ENCODE measurements around the gene PTOV1. TPM values are rescaled to one million over a fixed set of nuclear protein-coding genes. Genes with fewer than 3 reads are reported as not detected.

Gene PTOV1
- total and polyA plus RNA-seq, 12 donors = 67.8 to 220 (median 91.4) TPM

GRCh38 chr19:49807058-49807903 is 43.7 kb upstream of the PTOV1 start:
- ATAC-seq (no peak), DNase-seq (no peak)
- Histone ChIP-seq H3K9me3 (no peaks in the 10 kb centered on the region), H3K27ac (peak overlapping the region in 1 of 10 donors; percentile 56), H3K4me3 (no peak overlapping the region), H3K36me3 (peaks cover 0 to 56% (median 24%) of the 10 kb centered on the region in 9 donors), H3K27me3 (no peaks in the 10 kb centered on the region), H3K4me1 (peaks cover 10 to 38% (median 19%) of the 10 kb centered on the region in 9 donors)
- intact Hi-C loops (cut with DNase I) = loop anchor here in 5 of 10 donors (5.0 to 10.0 kb wide), 2 partner anchors 40 to 122 kb away; partner anchors contain the start of genes AP2A1 (in 4 of the 5) and ADM5 (in 1 of the 5)
- TF ChIP-seq, protein P1, sequence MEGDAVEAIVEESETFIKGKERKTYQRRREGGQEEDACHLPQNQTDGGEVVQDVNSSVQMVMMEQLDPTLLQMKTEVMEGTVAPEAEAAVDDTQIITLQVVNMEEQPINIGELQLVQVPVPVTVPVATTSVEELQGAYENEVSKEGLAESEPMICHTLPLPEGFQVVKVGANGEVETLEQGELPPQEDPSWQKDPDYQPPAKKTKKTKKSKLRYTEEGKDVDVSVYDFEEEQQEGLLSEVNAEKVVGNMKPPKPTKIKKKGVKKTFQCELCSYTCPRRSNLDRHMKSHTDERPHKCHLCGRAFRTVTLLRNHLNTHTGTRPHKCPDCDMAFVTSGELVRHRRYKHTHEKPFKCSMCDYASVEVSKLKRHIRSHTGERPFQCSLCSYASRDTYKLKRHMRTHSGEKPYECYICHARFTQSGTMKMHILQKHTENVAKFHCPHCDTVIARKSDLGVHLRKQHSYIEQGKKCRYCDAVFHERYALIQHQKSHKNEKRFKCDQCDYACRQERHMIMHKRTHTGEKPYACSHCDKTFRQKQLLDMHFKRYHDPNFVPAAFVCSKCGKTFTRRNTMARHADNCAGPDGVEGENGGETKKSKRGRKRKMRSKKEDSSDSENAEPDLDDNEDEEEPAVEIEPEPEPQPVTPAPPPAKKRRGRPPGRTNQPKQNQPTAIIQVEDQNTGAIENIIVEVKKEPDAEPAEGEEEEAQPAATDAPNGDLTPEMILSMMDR (IDR thresholded peaks at IDR 0.05) = no peak
- 84 to 87% methylated on average over 18 of the region's 18 CpGs for WGBS, 2 donors

DNA sequence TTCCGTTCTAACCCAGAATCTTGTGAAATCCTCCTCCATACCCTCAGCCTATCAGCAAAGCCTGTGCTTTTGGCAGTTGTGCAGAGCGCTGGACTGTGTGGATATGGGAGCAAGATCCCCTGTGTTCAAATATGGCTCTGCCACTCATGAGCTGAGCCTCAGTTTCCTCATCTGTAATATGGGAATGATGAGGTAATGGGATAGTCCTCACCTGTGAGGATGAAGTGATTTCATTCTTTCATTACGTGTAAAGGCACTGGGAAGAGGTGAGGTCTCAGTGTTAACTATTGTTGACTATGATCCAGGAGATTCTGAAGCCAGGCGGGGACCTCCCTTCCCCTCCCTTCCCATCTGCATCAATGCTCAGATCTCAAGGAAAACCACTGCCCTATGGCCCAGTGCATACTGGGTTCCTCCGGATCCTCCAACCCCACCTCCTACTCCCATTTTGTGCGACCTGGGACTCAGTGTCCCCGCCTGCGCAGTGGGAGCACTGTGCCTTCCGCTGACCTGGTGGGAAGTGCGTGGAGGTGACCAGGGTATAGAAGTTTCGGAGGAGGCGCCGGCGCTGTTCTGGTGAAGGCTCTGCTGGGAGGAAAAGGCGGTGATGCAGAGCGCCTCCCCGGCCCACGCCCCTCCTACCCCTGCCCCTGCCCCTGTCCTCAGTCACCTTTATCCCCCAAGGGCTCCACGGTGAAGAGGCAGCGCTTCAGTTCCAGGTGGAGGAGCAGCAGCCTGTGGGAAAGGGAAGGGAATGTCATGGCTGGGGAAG is 42.9 kb upstream of the PTOV1 start:
- Histone ChIP-seq H3K27me3 (no peaks in the 10 kb centered on the region), H3K27ac (peak overlapping the region in 8 of 10 donors; percentile 4 to 89 (median 84)), H3K4me3 (peak overlapping the region in 9 of 10 donors; percentile 59 to 87 (median 85)), H3K9me3 (no peaks in the 10 kb centered on the region), H3K36me3 (peaks cover 0 to 48% (median 17%) of the 10 kb centered on the region in 9 donors), H3K4me1 (peaks cover 8 to 37% (median 23%) of the 10 kb centered on the region in 9 donors)
- peak in 3 of 8 donors; percentile 0 to 11 (median 1) for ATAC-seq
- 77 to 79% methylated on average over 20 of the region's 20 CpGs for WGBS, 2 donors
- intact Hi-C loops (cut with DNase I) = loop anchor here in 5 of 10 donors (5.0 to 10.0 kb wide), 2 partner anchors 41 to 123 kb away; partner anchors contain the start of genes AP2A1 (in 4 of the 5) and ADM5 (in 1 of the 5)
- TF ChIP-seq, protein P1 (IDR thresholded peaks at IDR 0.05) = no peak
- DNase-seq = no peak

DNA sequence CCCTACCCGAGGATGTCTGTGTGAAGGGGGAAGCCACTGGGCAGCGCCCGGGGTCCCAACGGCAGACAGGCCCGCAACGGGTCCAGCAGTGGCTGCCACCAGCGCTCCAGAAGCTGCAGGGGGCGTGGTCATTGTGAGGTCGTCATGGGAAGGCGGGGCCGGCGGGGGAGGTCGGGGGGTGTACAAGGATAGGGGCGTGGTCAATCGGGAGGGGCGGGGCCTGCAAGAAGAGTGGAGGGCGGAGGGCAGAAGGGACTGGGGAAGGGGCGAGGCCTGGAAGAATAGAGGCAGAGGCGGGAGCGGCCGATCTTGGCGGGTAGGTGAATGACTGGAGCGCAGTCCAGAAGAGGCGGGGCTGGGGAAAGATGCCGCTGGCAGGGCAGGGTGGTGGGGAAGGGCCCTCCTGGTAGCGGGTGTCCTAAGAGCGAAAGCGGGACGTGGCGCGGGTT is 42.2 kb upstream of the PTOV1 start:
- Histone ChIP-seq H3K27me3 (no peaks in the 10 kb centered on the region), H3K4me3 (peak overlapping the region; percentile 56 to 87 (median 82)), H3K36me3 (peaks cover 0 to 42% (median 12%) of the 10 kb centered on the region in 9 donors), H3K27ac (peak overlapping the region; percentile 72 to 89 (median 84)), H3K4me1 (peaks cover 8 to 36% (median 23%) of the 10 kb centered on the region in 9 donors), H3K9me3 (no peaks in the 10 kb centered on the region)
- WGBS, 2 donors = 1% methylated on average over 31 of the region's 31 CpGs
- intact Hi-C loops (cut with DNase I) = loop anchor here in 5 of 10 donors (5.0 to 10.0 kb wide), 2 partner anchors 41 to 124 kb away; partner anchors contain the start of genes AP2A1 (in 4 of the 5) and ADM5 (in 1 of the 5)
- TF ChIP-seq, protein P1 (IDR thresholded peaks at IDR 0.05) = no peak
- DNase-seq = peak; percentile 95 to 96
- peak; percentile 75 to 83 (median 78) for ATAC-seq

Measured in heart right ventricle (tissue), 16 donors.